ENCODE results near the gene FBLIM1. TPM values are rescaled to one million over a fixed set of nuclear protein-coding genes. Genes with fewer than 3 reads are reported as not detected.
"Not testable (repeated sequence)": the region's sequence is repeated elsewhere in the genome, so short reads cannot be mapped to it uniquely, and the experiment has no call there.

Gene FBLIM1
- total and polyA plus RNA-seq, 5 donors, result 83.6 to 112 (median 94.7) TPM

DNA sequence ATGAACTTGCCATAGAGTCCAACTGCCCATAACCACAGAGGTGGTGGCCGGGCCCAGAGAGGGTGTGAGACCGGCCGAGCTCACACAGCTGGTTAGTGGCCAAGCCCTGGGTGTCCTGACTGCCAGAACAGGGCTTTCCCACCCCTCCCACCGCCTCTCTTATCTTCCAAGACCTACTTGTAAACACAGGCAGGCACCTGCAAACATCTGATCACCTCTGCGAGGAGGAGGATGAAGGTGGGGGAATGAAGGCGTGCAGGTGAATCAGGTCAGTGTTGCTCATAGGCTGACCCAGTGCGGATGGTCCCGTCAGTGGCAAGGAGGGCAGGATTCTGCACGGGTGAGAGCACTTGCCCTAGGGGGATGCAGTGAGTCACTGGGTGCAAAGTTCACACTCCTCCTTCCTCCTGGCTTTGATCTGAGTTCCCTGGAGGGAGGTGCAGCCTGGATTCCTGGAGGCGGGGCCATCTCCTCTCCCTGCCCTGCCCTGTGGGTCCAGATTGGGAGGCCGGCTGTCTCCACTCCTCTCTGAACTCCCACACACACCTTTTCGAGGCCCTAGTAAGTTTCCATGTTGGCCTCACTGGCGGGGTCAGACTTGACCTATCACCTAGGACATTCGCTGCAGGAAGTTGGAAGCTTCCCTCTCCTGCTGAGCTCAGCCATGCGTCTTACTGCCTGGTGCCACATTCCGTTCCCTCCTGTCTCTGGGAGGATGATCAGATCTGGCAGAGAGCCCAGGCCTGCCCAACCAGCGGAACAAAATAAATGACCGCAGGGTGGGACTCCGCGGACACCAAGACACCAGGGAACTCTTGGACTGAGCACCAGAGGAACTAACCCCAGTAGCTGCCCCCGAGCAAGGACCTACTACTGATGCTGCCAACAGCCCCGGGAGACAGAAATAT lies 41.6 kb downstream of the FBLIM1 start:
- Histone ChIP-seq H3K4me3 (ENCODE audit: low read length) (no peak overlapping the region), H3K27me3 (ENCODE audit: control insufficient read depth, insufficient read depth) (no peaks in the 10 kb centered on the region), H3K4me1 (ENCODE audit: control insufficient read depth, insufficient read depth, low read length) (peaks cover 9% of the 10 kb centered on the region), H3K9me3 (ENCODE audit: control insufficient read depth, low read length) (no peaks in the 10 kb centered on the region), H3K27ac (ENCODE audit: low read length) (peak overlapping the region; percentile 14)
- intact Hi-C loops (cut with DNase I), result loop anchor here in 2 of 4 donors (5.0 kb wide), 1 partner anchor 192 kb away; no protein-coding TSS in a partner anchor
- DNase-seq (peak; percentile 67 to 68 (median 67)), ATAC-seq (peak; percentile 59 to 72)
- 46% methylated on average over 22 of the region's 22 CpGs for WGBS

DNA sequence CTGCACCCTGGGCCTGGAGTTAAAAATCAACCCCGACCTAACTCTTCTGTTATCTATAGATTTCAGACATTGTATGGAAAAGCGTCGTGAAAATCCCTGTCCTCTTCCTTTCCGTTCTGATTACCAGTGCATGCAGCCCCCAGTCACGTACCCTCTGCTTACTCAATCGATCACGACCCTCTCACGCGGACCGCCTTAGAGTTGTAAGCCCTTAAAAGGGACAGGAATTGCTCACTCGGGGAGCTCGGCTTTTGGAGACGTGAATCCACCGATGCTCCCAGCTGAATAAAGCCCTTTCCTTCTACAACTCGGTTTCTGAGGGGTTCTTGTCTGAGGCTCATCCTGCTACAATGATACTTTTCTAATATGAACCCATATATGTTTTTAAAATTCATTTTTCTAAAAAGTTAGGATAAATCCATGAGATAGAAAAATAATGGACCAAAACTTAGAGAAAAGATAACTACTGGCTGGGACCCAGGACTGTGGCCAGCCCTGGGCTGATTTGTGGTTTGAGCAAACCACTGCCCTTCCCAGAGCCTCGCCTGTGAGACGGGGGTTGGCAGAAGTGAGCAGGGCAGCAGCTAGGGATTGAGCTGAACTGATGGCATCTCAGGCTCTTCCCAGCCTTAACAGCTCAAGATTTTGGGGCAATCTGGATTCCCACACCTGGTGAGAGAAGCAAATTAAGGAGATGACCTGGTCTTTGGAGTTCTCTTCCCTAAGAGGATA lies 43.8 kb downstream of the FBLIM1 start:
- Histone ChIP-seq H3K27me3 (ENCODE audit: control insufficient read depth, insufficient read depth) (no peaks in the 10 kb centered on the region), H3K27ac (ENCODE audit: low read length) (no peak overlapping the region), H3K9me3 (ENCODE audit: control insufficient read depth, low read length) (no peaks in the 10 kb centered on the region), H3K4me3 (ENCODE audit: low read length) (no peak overlapping the region), H3K4me1 (ENCODE audit: control insufficient read depth, insufficient read depth, low read length) (peaks cover 7% of the 10 kb centered on the region)
- WGBS, result 76% methylated on average over 17 of the region's 17 CpGs
- DNase-seq (peak in 1 of 3 donors; percentile 26), ATAC-seq (no peak)
- intact Hi-C loops (cut with DNase I), result loop anchor here in 2 of 4 donors (5.0 kb wide), 1 partner anchor 190 kb away; no protein-coding TSS in a partner anchor

DNA sequence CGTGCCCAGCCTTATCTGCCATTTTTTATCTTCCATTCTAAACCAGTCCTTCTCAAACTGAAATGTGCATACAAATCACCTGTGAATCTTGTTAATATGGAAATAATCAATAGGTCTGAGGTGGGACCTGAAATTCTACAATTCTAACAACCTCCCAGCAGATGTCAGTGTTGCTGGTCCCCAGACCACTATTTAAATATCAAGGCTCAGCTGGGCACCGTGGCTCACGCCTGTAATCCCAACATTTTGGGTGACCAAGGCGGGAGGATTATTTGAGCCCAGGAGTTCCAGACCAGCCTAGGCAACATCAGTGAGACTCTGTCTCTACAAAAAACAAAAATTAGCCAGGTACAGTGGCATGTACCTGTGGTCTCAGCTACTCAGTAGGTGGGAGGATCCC lies 44.8 kb downstream of the FBLIM1 start:
- Histone ChIP-seq H3K27me3 (ENCODE audit: control insufficient read depth, insufficient read depth) (no peaks in the 10 kb centered on the region), H3K9me3 (ENCODE audit: control insufficient read depth, low read length) (no peaks in the 10 kb centered on the region), H3K4me1 (ENCODE audit: control insufficient read depth, insufficient read depth, low read length) (peaks cover 7% of the 10 kb centered on the region), H3K27ac (ENCODE audit: low read length) (no peak overlapping the region), H3K4me3 (ENCODE audit: low read length) (no peak overlapping the region)
- ATAC-seq (no peak), DNase-seq (peak in 1 of 3 donors; percentile 52)
- intact Hi-C loops (cut with DNase I), result loop anchor here in 2 of 4 donors (5.0 kb wide), 1 partner anchor 189 kb away; no protein-coding TSS in a partner anchor
- 26% methylated on average over 4 of the region's 4 CpGs for WGBS

DNA sequence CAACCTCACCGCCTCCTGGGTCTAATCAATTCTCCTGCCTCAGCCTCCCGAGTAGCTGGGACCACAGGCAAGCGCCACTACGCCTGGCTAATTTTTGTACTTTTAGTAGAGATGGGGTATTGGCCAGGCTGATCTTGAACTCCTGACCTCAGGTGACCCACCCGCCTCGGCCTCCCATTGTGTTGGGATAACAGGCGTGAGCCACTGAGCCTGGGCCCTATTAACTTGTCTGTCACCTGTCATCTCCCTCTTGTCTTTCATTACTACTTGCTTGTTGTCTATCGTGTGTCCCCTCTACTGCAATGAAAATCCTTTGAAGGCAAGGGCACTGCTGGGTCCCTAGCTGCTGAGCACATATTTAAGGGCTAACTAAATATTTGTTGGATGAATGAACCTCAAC lies 45.5 kb downstream of the FBLIM1 start:
- intact Hi-C loops (cut with DNase I), result loop anchor here in 2 of 4 donors (5.0 kb wide), 1 partner anchor 188 kb away; no protein-coding TSS in a partner anchor
- Histone ChIP-seq H3K4me1 (ENCODE audit: control insufficient read depth, insufficient read depth, low read length) (peaks cover 7% of the 10 kb centered on the region), H3K27ac (ENCODE audit: low read length) (no peak overlapping the region), H3K4me3 (ENCODE audit: low read length) (no peak overlapping the region), H3K27me3 (ENCODE audit: control insufficient read depth, insufficient read depth) (no peaks in the 10 kb centered on the region), H3K9me3 (ENCODE audit: control insufficient read depth, low read length) (no peaks in the 10 kb centered on the region)
- WGBS, result 74% methylated on average over 8 of the region's 8 CpGs
- DNase-seq (peak in 1 of 3 donors; percentile 38), ATAC-seq (no peak)

DNA sequence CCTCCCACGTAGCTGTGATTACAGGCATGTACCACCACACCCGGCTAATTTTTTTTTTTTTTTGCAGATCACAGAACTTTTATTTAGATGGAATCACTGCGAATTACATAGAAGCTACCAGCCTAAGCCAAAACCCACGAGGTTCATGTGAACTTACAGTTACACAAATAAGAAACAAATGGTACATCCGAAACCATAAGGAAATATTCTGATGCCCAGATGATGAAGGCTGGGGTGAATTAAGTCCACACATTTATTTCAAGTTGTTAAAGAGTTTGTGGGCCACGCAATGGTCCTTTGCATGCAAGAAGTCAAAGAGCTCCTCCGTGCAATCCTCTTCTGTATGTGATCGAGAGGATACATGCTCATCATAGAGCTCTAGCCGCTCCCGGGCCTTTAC lies 48.5 kb downstream of the FBLIM1 start:
- no peak overlapping the region for H3K4me3 ChIP-seq (ENCODE audit: low read length)
- WGBS, result 91% methylated on average over 10 of the region's 10 CpGs
- DNase-seq (peak in 1 of 3 donors; percentile 5), ATAC-seq (no peak)
- no peaks in the 10 kb centered on the region for H3K4me1 ChIP-seq (ENCODE audit: control insufficient read depth, insufficient read depth, low read length)
- H3K9me3 ChIP-seq (ENCODE audit: control insufficient read depth, low read length), result no peaks in the 10 kb centered on the region
- no peaks in the 10 kb centered on the region for H3K27me3 ChIP-seq (ENCODE audit: control insufficient read depth, insufficient read depth)
- H3K27ac ChIP-seq (ENCODE audit: low read length), result no peak overlapping the region
- intact Hi-C loops (cut with DNase I), result no loop called here

- H3K9me3 ChIP-seq (ENCODE audit: control insufficient read depth, low read length); H3K27me3 ChIP-seq (ENCODE audit: control insufficient read depth, insufficient read depth); ATAC-seq; H3K27ac ChIP-seq (ENCODE audit: low read length); H3K4me3 ChIP-seq (ENCODE audit: low read length); H3K4me1 ChIP-seq (ENCODE audit: control insufficient read depth, insufficient read depth, low read length); intact Hi-C loops (cut with DNase I): not testable (repeated sequence)
- 92% methylated on average over 11 of the region's 11 CpGs for WGBS
- DNase-seq, result peak in 1 of 3 donors; percentile 0
Measured at GRCh38 chr1:15807549-15807948, 49.0 kb downstream of the FBLIM1 start, which contains the start of gene UQCRHL. Gene UQCRHL (minus strand): TSS chr1:15807649. CDS start chr1:15807649, 0 bp downstream.

DNA sequence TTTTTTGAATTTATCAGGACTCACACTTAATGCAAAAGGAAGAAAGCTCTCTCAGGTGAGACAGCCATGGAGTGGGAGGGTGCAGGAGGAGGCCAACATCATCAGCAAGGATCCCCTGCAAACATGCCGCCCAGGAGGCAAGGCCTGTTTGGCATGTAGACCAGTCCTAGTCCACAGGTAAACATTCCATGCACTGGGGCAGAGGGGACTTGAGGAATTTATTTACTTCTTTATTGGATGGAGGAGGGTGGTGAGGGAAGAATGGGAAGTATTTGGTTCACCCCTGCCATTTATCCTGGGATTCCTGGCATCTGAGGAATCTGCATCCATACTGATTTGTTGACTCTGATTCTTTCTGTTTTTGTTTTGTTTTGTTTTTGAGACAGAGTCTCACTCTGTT lies 50.4 kb downstream of the FBLIM1 start:
- WGBS, result 91% methylated on average over 1 of the region's 1 CpG
- intact Hi-C loops (cut with DNase I), result no loop called here
- peak in 1 of 3 donors; percentile 0 for DNase-seq

GRCh38 chr1:15810073-15810472 lies 51.5 kb downstream of the FBLIM1 start:
- Histone ChIP-seq H3K27ac (ENCODE audit: low read length) (peak overlapping the region; percentile 27), H3K4me1 (ENCODE audit: control insufficient read depth, insufficient read depth, low read length) (no peaks in the 10 kb centered on the region), H3K9me3 (ENCODE audit: control insufficient read depth, low read length) (no peaks in the 10 kb centered on the region), H3K4me3 (ENCODE audit: low read length) (no peak overlapping the region), H3K27me3 (ENCODE audit: control insufficient read depth, insufficient read depth) (no peaks in the 10 kb centered on the region)
- WGBS, result 44% methylated on average over 1 of the region's 1 CpG
- intact Hi-C loops (cut with DNase I), result loop anchor here in 1 of 4 donors (10.0 kb wide), 1 partner anchor 185 kb away; no protein-coding TSS in a partner anchor
- peak; percentile 23 to 71 for ATAC-seq
- peak in 1 of 3 donors; percentile 48 for DNase-seq

More for the DNA sequence above, 50.4 kb downstream of the FBLIM1 start:
- Histone ChIP-seq H3K4me3 (ENCODE audit: low read length) (no peak overlapping the region), H3K27me3 (ENCODE audit: control insufficient read depth, insufficient read depth) (no peaks in the 10 kb centered on the region), H3K4me1 (ENCODE audit: control insufficient read depth, insufficient read depth, low read length) (no peaks in the 10 kb centered on the region), H3K9me3 (ENCODE audit: control insufficient read depth, low read length) (no peaks in the 10 kb centered on the region), H3K27ac (ENCODE audit: low read length) (no peak overlapping the region)
- ATAC-seq, result no peak

- WGBS, result 82% methylated on average over 5 of the region's 5 CpGs
- DNase-seq (no peak), ATAC-seq (no peak)
- Histone ChIP-seq H3K4me1 (ENCODE audit: control insufficient read depth, insufficient read depth, low read length) (no peaks in the 10 kb centered on the region), H3K27me3 (ENCODE audit: control insufficient read depth, insufficient read depth) (no peaks in the 10 kb centered on the region), H3K27ac (ENCODE audit: low read length) (no peak overlapping the region), H3K4me3 (ENCODE audit: low read length) (no peak overlapping the region), H3K9me3 (ENCODE audit: control insufficient read depth, low read length) (no peaks in the 10 kb centered on the region)
- intact Hi-C loops (cut with DNase I), result loop anchor here in 1 of 4 donors (10.0 kb wide), 1 partner anchor 178 kb away; no protein-coding TSS in a partner anchor
Measured at GRCh38 chr1:15816674-15817073, 58.1 kb downstream of the FBLIM1 start.

- H3K4me3 ChIP-seq (ENCODE audit: low read length), result no peak overlapping the region
- H3K9me3 ChIP-seq (ENCODE audit: control insufficient read depth, low read length), result no peaks in the 10 kb centered on the region
- no peaks in the 10 kb centered on the region for H3K27me3 ChIP-seq (ENCODE audit: control insufficient read depth, insufficient read depth)
- H3K4me1 ChIP-seq (ENCODE audit: control insufficient read depth, insufficient read depth, low read length), result no peaks in the 10 kb centered on the region
- no peak for ATAC-seq
- intact Hi-C loops (cut with DNase I), result no loop called here
- peak in 1 of 3 donors; percentile 1 for DNase-seq
- H3K27ac ChIP-seq (ENCODE audit: low read length), result no peak overlapping the region
- WGBS, result 94% methylated on average over 3 of the region's 3 CpGs
Measured at GRCh38 chr1:15820478-15820877, 61.9 kb downstream of the FBLIM1 start.
